Neuronal stem cell (in vitro differentiated cells): ENCODE measurements around the gene TUBA3C.
A peak's percentile ranks its signal among the peaks of the same experiment; 100 is the strongest.

Experiments used
- DNase-seq: peaks from one replicate; pipeline ENCODE4 v3.0.0-alpha.2; 2013; ENCODE audit warnings: low spot score
- H2AFZ ChIP-seq: one replicate; pipeline ENCODE4 v1.6.1; 2013; ENCODE audit warnings: mild to moderate bottlenecking, low read length, inconsistent platforms
- H2AK5ac ChIP-seq: 2 replicates; pipeline ENCODE4 v1.6.1; 2013; ENCODE audit warnings: low read depth, mild to moderate bottlenecking, inconsistent platforms, low read length, moderate library complexity, mixed read lengths
- H2BK120ac ChIP-seq: 2 replicates; pipeline ENCODE4 v1.6.1; 2013; ENCODE audit warnings: low read depth, mild to moderate bottlenecking, inconsistent platforms, low read length, moderate library complexity, mixed read lengths
- H2BK12ac ChIP-seq: one replicate; pipeline ENCODE4 v1.6.1; 2013; ENCODE audit warnings: low read length, inconsistent platforms
- H2BK15ac ChIP-seq: 2 replicates; pipeline ENCODE4 v1.6.1; 2013; ENCODE audit warnings: mild to moderate bottlenecking, low read length, inconsistent platforms, mixed read lengths
- H2BK5ac ChIP-seq: one replicate; pipeline ENCODE4 v1.6.1; 2013; ENCODE audit warnings: inconsistent platforms, mild to moderate bottlenecking, low read length, moderate library complexity
- H3K14ac ChIP-seq: one replicate; pipeline ENCODE4 v1.6.1; 2013; ENCODE audit warnings: low read length, inconsistent platforms
- H3K18ac ChIP-seq: 2 replicates; pipeline ENCODE4 v1.6.1; 2013; ENCODE audit warnings: low read length, inconsistent platforms
- H3K23ac ChIP-seq: 2 replicates; pipeline ENCODE4 v1.6.1; 2013; ENCODE audit warnings: low read depth, mild to moderate bottlenecking, mixed read lengths, low read length, inconsistent platforms; ENCODE audit not compliant: poor library complexity
- H3K27ac ChIP-seq: replicated peaks from 3 replicates; pipeline ENCODE4 v1.5.1; 2013; ENCODE audit warnings: low read length, inconsistent platforms
- H3K27me3 ChIP-seq, 3 experiments: 2 replicates each; pipeline ENCODE4 v1.6.1; 2013; ENCODE audit warnings: low read length in 3 of 3, mild to moderate bottlenecking in 2 of 3, inconsistent platforms in 1 of 3, low read depth in 1 of 3, mixed read lengths in 1 of 3, moderate library complexity in 1 of 3; ENCODE audit not compliant: control insufficient read depth in 3 of 3, insufficient read depth in 3 of 3
- H3K36me3 ChIP-seq, 2 donors: replicated peaks in 1 of 2; 2 replicates each; pipeline ENCODE4 v1.6.1; 2013; ENCODE audit warnings: low read length in 2 of 2; ENCODE audit not compliant: control insufficient read depth in 2 of 2, insufficient read depth in 2 of 2
- H3K4ac ChIP-seq: 2 replicates; pipeline ENCODE4 v1.6.1; 2013; ENCODE audit warnings: inconsistent platforms, mild to moderate bottlenecking, low read length, moderate library complexity
- H3K4me1 ChIP-seq, 2 donors: 1 replicate in 1 of 2; 2 replicates in 1 of 2; pipeline ENCODE4 v1.6.1; 2013; ENCODE audit warnings: low read length in 2 of 2, low read depth in 1 of 2; ENCODE audit not compliant: control insufficient read depth in 2 of 2, insufficient read depth in 1 of 2
- H3K4me2 ChIP-seq: one replicate; pipeline ENCODE4 v1.6.1; 2013; ENCODE audit warnings: mild to moderate bottlenecking, low read length, inconsistent platforms; ENCODE audit not compliant: insufficient read depth, poor library complexity, severe bottlenecking
- H3K4me3 ChIP-seq, 2 donors: 2 replicates each; pipeline ENCODE4 v1.5.1; 2013; ENCODE audit warnings: low read length in 2 of 2, mild to moderate bottlenecking in 2 of 2, inconsistent platforms in 1 of 2, moderate library complexity in 1 of 2
- H3K79me1 ChIP-seq: one replicate; pipeline ENCODE4 v1.6.1; 2013; ENCODE audit warnings: low read depth, mild to moderate bottlenecking, inconsistent platforms, low read length, moderate library complexity
- H3K9ac ChIP-seq: one replicate; pipeline ENCODE4 v1.6.1; 2013; ENCODE audit warnings: mild to moderate bottlenecking, low read depth, low read length, inconsistent platforms; ENCODE audit not compliant: poor library complexity
- H3K9me3 ChIP-seq, 2 donors: replicated peaks in 1 of 2; 2 replicates each; pipeline versions ENCODE3 to v1.6.1; 2013; ENCODE audit warnings: low read length in 2 of 2, mild to moderate bottlenecking in 2 of 2, inconsistent platforms in 1 of 2, low read depth in 1 of 2, mixed read lengths in 1 of 2, moderate library complexity in 1 of 2; ENCODE audit not compliant: control insufficient read depth in 2 of 2, insufficient read depth in 1 of 2
- H4K8ac ChIP-seq: one replicate; pipeline ENCODE4 v1.6.1; 2013; ENCODE audit warnings: low read depth, mild to moderate bottlenecking, inconsistent platforms, low read length, moderate library complexity
- H4K91ac ChIP-seq: one replicate; pipeline ENCODE4 v1.6.1; 2013; ENCODE audit warnings: low read length, low read depth, mild to moderate bottlenecking, inconsistent platforms; ENCODE audit not compliant: poor library complexity
- WGBS, 2 donors: extraction: QIAGEN DNeasy Blood & Tissue Kit; methylation state at CpG; one replicate each; pipeline ENCODE4 v1.1.7; 2013; ENCODE audit warnings: missing lambda C conversion rate in 2 of 2, mixed read lengths in 1 of 2; ENCODE audit not compliant: insufficient read length in 2 of 2, insufficient replicate concordance in 1 of 2; ENCODE audit errors: extremely low coverage in 2 of 2; 5-methylcytosine and 5-hydroxymethylcytosine counted together

TUBA3C gene

GRCh38 chr13:19183676-19184075 is 2.1 kb upstream of the TUBA3C start:
- H2AFZ ChIP-seq: no peak overlapping the region
- H3K27me3 ChIP-seq: no peaks in the 10 kb centered on the region
- no peak overlapping the region for H3K23ac ChIP-seq
- no peak overlapping the region for H3K27ac ChIP-seq
- H3K4me1 ChIP-seq: no peaks in the 10 kb centered on the region
- peaks cover 0 to 44% of the 10 kb centered on the region in 2 donors for H3K9me3 ChIP-seq
- H3K79me1 ChIP-seq: no peaks in the 10 kb centered on the region
- no peaks in the 10 kb centered on the region for H3K36me3 ChIP-seq
- no peak overlapping the region for H3K4ac ChIP-seq
- H2BK12ac ChIP-seq: no peak overlapping the region
- no peak overlapping the region for H3K4me3 ChIP-seq
- H2BK120ac ChIP-seq: no peak overlapping the region
- no CpG with 5 or more reads among the region's 3 CpGs for WGBS, 2 donors
- no peak for DNase-seq
- no peak overlapping the region for H2BK15ac ChIP-seq
- H3K9ac ChIP-seq: no peak overlapping the region
- no peak overlapping the region for H2BK5ac ChIP-seq
- H3K18ac ChIP-seq: no peak overlapping the region
- H3K4me2 ChIP-seq: no peak overlapping the region
- no peak overlapping the region for H4K91ac ChIP-seq
- H3K14ac ChIP-seq: no peak overlapping the region
- H4K8ac ChIP-seq: no peak overlapping the region
- no peak overlapping the region for H2AK5ac ChIP-seq

DNA sequence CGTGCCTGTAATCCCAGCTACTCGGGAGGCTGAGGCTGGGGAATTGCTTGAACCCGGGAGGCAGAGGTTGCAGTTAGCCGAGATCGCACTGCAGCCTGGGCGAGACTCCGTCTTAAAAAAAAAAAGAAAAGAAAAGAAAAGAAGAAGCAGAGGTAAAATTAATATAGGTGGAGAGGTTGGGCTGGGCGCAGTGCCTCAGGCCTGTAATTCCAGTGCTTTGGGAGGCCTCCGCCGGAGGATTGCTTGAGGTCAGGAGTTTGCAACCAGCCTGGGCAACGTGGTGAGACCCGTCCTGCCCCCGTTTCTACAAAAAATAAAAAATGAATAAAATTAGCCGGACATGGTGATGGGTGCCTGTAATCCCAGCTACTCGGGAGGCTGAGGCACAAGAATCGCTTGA is 912 bp upstream of the TUBA3C start:
- Histone ChIP-seq H3K9ac (no peak overlapping the region), H3K23ac (no peak overlapping the region), H4K8ac (no peak overlapping the region), H2BK120ac (no peak overlapping the region), H3K14ac (no peak overlapping the region), H2BK5ac (no peak overlapping the region), H3K36me3 (no peaks in the 10 kb centered on the region), H3K4me2 (no peak overlapping the region), H3K4ac (no peak overlapping the region), H3K4me1 (no peaks in the 10 kb centered on the region), H2AFZ (no peak overlapping the region), H3K27ac (no peak overlapping the region), H2AK5ac (no peak overlapping the region), H2BK12ac (no peak overlapping the region), H2BK15ac (no peak overlapping the region), H4K91ac (no peak overlapping the region), H3K18ac (no peak overlapping the region), H3K79me1 (no peaks in the 10 kb centered on the region), H3K27me3 (no peaks in the 10 kb centered on the region), H3K9me3 (peaks cover 0 to 49% of the 10 kb centered on the region in 2 donors), H3K4me3 (no peak overlapping the region)
- DNase-seq: no peak
- WGBS, 2 donors: no CpG with 5 or more reads among the region's 16 CpGs

- H3K4me1 ChIP-seq: no peaks in the 10 kb centered on the region
- H3K27me3 ChIP-seq: no peaks in the 10 kb centered on the region
- no peak overlapping the region for H2BK15ac ChIP-seq
- H4K91ac ChIP-seq: peak overlapping the region; percentile 72
- no peak overlapping the region for H2BK12ac ChIP-seq
- no peaks in the 10 kb centered on the region for H3K36me3 ChIP-seq
- H4K8ac ChIP-seq: no peak overlapping the region
- H3K4me2 ChIP-seq: no peak overlapping the region
- no peak overlapping the region for H3K18ac ChIP-seq
- H2BK5ac ChIP-seq: no peak overlapping the region
- H3K9me3 ChIP-seq: peaks cover 0 to 52% of the 10 kb centered on the region in 2 donors
- H3K27ac ChIP-seq: no peak overlapping the region
- no peak overlapping the region for H3K9ac ChIP-seq
- H3K14ac ChIP-seq: no peak overlapping the region
- no peak overlapping the region for H2AK5ac ChIP-seq
- H3K23ac ChIP-seq: no peak overlapping the region
- no peak overlapping the region for H3K4ac ChIP-seq
- H3K4me3 ChIP-seq: peak overlapping the region in 1 of 2 donors; percentile 36
- H2AFZ ChIP-seq: no peak overlapping the region
- no peak for DNase-seq
- no CpG with 5 or more reads among the region's 24 CpGs for WGBS, 2 donors
- H2BK120ac ChIP-seq: no peak overlapping the region
- no peaks in the 10 kb centered on the region for H3K79me1 ChIP-seq
These were observed 503 bp downstream of the TUBA3C start for GRCh38 chr13:19181021-19181620.

DNA sequence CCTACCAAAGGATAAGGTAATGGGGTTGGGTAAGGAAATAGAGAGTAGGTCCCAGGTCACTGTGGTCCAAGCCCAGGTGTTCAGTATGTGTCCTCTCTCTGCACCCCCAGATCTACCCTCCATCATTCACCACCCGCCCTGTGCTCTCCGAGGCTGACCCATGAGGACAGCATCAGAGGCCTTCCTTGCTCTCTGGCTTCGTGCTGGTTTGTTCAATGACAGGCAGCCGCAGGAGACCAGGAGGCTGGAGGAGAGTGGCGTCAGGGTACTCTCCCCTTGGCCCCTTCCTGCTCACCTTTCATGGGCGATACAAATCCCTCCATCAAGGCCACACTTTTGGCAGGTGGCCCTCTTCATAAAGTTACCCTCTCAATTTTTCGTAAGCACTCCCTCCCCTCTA is 1.7 kb downstream of the TUBA3C start:
- no peaks in the 10 kb centered on the region for H3K4me1 ChIP-seq
- H3K9me3 ChIP-seq: peaks cover 0 to 48% of the 10 kb centered on the region in 2 donors
- WGBS, 2 donors: no CpG with 5 or more reads among the region's 7 CpGs

More for the DNA sequence above, 1.7 kb downstream of the TUBA3C start:
- Histone ChIP-seq H4K91ac (no peak overlapping the region), H2AK5ac (no peak overlapping the region), H3K27me3 (no peaks in the 10 kb centered on the region), H3K9ac (no peak overlapping the region), H2BK15ac (no peak overlapping the region), H3K36me3 (no peaks in the 10 kb centered on the region), H3K14ac (no peak overlapping the region), H3K23ac (no peak overlapping the region), H3K27ac (no peak overlapping the region), H3K4me2 (no peak overlapping the region), H3K18ac (no peak overlapping the region), H2AFZ (no peak overlapping the region), H2BK120ac (no peak overlapping the region), H2BK12ac (no peak overlapping the region), H3K4ac (no peak overlapping the region), H4K8ac (no peak overlapping the region), H3K79me1 (no peaks in the 10 kb centered on the region), H2BK5ac (no peak overlapping the region), H3K4me3 (no peak overlapping the region)
- DNase-seq: no peak
